ENCODE data around the gene GALNT14.

DNA sequence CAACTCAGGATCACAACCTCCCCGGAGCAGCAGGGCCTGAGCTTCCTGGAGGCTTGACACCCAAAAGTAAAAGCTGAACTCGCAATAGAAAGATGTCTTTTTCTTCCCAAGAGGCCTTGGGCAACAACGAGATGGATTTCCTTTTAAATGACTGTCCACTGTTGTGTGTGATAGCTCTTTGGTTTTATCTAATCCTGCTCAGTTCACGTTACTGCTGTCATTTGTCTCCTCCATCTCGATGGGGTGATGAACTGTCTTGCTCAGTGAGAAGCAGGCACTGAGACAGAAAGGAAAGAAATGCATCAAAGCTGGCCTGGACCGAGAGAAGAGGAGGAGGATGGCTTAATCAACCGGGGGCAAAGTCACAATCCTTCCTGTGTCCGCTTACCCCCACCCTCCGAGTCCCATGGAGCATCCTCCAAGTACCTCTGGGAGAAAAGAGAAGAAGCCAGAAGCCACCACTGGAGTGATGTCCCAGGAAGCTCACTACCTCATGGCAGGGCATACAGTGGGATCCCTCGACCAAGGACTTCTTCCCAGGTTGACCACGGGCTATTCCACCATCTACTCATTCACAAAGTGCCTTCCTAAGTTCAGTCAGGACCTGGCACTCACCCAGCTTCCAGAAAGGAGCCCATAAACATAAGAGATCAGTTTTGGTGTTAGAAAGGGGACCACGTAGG lies 68.5 kb downstream of the GALNT14 start:
- TF ChIP-seq SP1 (IDR thresholded peaks at IDR 0.05; ENCODE audit: low read depth, low read length) (no peak), EZH2 (IDR thresholded peaks at IDR 0.05; ENCODE audit: low read depth, low read length, severe bottlenecking) (no peak), CHD2 (IDR thresholded peaks at IDR 0.05; ENCODE audit: low read length) (no peak), CHD1 (IDR thresholded peaks at IDR 0.05; ENCODE audit: low read depth, low read length) (no peak), ZNF274 (IDR thresholded peaks at IDR 0.05; ENCODE audit: borderline replicate concordance, extremely low read depth, low read length) (no peak), RXRA (IDR thresholded peaks at IDR 0.05; ENCODE audit: insufficient read depth, low read depth, low read length) (no peak), JUND (IDR thresholded peaks at IDR 0.05; ENCODE audit: low read length) (no peak), EP300 (IDR thresholded peaks at IDR 0.05; ENCODE audit: borderline replicate concordance in 1 of 2, low read depth in 2 of 2, low read length in 2 of 2) (no peak), POLR2A (IDR thresholded peaks at IDR 0.05; ENCODE audit: control extremely low read depth in 1 of 2, low read depth in 2 of 2, low read length in 2 of 2) (no peak), FOSL1 (IDR thresholded peaks at IDR 0.05; ENCODE audit: insufficient read depth, low read depth, low read length) (no peak)
- TF ChIP-seq, protein P1, sequence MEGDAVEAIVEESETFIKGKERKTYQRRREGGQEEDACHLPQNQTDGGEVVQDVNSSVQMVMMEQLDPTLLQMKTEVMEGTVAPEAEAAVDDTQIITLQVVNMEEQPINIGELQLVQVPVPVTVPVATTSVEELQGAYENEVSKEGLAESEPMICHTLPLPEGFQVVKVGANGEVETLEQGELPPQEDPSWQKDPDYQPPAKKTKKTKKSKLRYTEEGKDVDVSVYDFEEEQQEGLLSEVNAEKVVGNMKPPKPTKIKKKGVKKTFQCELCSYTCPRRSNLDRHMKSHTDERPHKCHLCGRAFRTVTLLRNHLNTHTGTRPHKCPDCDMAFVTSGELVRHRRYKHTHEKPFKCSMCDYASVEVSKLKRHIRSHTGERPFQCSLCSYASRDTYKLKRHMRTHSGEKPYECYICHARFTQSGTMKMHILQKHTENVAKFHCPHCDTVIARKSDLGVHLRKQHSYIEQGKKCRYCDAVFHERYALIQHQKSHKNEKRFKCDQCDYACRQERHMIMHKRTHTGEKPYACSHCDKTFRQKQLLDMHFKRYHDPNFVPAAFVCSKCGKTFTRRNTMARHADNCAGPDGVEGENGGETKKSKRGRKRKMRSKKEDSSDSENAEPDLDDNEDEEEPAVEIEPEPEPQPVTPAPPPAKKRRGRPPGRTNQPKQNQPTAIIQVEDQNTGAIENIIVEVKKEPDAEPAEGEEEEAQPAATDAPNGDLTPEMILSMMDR (IDR thresholded peaks at IDR 0.05; ENCODE audit: control extremely low read depth in 1 of 3, insufficient read depth in 1 of 3, low read depth in 1 of 3, low read length in 3 of 3) = no peak
- TF ChIP-seq, protein P2, sequence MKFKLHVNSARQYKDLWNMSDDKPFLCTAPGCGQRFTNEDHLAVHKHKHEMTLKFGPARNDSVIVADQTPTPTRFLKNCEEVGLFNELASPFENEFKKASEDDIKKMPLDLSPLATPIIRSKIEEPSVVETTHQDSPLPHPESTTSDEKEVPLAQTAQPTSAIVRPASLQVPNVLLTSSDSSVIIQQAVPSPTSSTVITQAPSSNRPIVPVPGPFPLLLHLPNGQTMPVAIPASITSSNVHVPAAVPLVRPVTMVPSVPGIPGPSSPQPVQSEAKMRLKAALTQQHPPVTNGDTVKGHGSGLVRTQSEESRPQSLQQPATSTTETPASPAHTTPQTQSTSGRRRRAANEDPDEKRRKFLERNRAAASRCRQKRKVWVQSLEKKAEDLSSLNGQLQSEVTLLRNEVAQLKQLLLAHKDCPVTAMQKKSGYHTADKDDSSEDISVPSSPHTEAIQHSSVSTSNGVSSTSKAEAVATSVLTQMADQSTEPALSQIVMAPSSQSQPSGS (IDR thresholded peaks at IDR 0.05; ENCODE audit: low read length) = no peak

All from H1 (cell line).